ENCODE measurements around the gene MBD3L5. TPM values are rescaled to one million over a fixed set of nuclear protein-coding genes. Genes with fewer than 3 reads are reported as not detected.
"Not testable (repeated sequence)": the region's sequence is repeated elsewhere in the genome, so short reads cannot be mapped to it uniquely, and the experiment has no call there.

Gene MBD3L5
- polyA plus RNA-seq, 3 donors: not detected

- not testable (repeated sequence) for DNase-seq
Observed at GRCh38 chr19:7051421-7051820, 21.0 kb downstream of the MBD3L5 start.

- not testable (repeated sequence) for DNase-seq
Observed at GRCh38 chr19:7052896-7053295, 22.5 kb downstream of the MBD3L5 start.

- DNase-seq: not testable (repeated sequence)
Observed at GRCh38 chr19:7054635-7055368, 24.4 kb downstream of the MBD3L5 start.

GRCh38 chr19:7055679-7056078 lies 25.3 kb downstream of the MBD3L5 start:
- not testable (repeated sequence) for DNase-seq

- DNase-seq: not testable (repeated sequence)
Observed at GRCh38 chr19:7056371-7056770, 26.0 kb downstream of the MBD3L5 start.

GRCh38 chr19:7058576-7058975 lies 28.2 kb downstream of the MBD3L5 start, which contains the start of gene MBD3L3:
Gene MBD3L3 (minus strand): TSS chr19:7058676. CDS start chr19:7058605, 71 bp downstream.
- DNase-seq: not testable (repeated sequence)

DNA sequence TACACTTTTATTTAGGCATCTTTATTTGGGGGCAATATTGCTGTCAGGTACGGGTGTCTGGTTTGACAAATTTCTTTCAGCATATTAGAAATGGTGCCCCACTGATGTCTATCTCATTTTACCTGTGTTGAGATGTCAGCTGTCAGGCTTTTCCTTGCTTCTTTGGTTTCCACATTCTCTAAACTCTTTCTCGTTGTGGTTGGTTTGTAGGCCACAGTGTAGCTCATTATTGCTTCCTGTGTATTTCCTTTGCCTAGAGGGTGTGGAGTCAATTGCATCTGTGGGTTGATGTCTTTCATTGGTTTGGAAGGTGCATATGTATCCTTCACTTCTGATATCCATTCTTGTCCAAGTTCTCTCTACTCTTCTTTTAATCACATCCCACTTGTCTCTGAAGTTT lies 29.6 kb downstream of the MBD3L5 start:
- not testable (repeated sequence) for DNase-seq

GRCh38 chr19:7063339-7063738 lies 33.0 kb downstream of the MBD3L5 start:
- DNase-seq: no peak

DNA sequence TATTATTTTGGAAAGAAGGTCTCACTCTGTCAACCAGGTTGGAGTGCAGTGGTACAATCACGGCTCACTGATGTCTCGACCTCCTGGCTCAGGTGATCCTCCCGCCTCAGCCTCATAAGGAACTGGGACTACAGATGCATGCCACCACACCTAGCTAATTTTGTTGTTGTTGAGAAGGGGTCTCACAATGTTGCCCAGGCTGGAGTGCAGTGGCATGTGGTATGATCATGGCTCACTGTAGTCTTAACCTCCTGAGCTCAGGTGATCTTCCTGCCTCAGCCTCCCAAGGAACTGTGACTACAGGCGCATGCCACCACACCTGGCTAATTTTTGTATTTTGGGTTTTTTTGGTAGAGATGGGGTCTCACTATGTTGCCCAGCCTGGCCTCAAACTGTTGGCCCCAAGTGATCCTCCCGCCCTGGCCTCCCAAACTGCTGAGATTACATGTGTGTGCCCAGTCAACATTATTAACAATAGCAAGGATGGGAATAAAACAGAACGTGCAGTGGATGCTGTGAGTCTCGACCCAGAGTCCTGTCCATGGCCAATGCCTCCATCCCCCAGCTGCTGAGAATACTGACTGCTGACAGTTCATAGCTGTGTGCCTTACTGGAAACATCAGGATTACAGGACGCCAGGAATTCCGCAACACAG lies 33.5 kb downstream of the MBD3L5 start:
- no peak for DNase-seq

GRCh38 chr19:7067122-7067521 lies 36.7 kb downstream of the MBD3L5 start:
- DNase-seq: not testable (repeated sequence)

DNA sequence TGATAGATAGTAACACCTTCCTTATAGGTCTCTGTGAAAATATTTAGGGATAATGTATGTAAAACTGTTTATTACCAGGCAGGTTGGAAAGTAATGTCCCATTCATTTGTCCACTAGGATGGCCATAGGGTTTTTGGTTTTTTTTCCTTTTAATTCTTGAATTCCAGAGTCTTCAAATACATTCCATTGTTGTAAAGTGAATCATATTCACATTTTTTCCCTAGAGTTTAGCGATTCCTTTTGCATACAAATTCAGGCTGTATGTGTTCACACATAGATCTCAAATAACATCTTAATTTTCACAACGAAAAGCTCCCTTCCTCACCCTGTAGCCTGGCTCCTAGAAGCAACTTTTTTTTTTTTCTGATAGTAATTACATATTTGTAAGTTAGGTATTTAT lies 37.3 kb downstream of the MBD3L5 start:
- no peak for DNase-seq

DNA sequence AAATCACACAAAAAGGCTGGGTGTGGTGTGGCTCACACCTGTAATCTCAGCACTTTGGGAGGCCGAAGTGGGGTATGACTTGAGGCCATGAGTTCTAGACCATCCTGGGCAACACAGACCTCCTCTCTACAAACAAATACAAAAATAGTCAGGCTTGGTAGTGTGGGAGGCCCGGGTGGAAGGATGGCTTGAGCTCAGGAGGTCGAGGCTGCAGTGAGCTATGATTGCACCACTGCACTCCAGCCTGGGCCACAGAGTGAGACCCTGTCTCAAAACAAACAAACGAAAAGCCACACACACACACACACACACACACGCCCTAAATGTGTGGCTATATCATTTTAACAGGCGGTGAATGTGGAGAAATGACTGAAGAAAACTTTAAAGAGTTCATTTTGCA lies 38.2 kb downstream of the MBD3L5 start:
- DNase-seq: no peak

DNA sequence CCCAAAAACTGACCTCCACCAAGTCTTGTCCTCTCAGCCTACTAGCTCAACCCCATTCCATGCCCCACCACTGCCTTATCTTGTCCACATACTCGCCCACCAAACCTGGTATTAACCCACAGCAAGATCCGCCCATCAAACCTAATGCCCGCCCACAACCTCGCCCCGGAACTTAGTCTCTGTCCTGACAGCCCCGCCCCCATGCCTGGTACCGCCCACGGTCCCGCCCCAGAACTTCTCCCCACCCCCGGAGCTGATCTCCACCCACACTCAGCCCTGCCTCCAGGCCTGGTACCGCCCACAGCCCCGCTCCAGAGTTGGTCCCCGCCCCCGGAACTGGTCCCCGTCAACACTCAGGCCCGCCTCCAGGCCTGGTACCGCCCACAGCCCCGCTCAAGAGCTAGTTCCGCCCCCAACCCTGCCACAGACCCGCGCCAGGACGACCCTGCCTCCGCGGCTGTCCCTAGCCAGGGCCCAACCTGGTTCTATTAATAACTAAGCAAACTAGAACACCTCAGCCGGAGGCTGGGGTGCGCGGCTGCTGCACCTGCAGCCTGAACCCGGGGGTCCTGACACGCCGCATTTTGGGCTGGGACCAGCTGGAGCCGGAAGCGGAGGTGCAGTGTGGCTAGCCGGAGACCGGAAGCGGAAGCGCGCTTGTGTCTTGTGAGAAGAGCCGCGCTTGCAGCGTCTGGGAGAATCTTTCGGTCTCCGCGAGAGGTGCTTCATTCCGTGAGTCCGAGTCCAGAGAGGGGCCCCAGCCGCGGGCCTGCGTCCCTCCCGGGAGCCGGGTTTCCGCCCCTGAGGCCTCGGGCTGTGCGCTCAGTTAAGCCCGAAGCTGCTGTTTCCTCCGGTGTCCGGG lies 38.9 kb downstream of the MBD3L5 start, which contains the start of gene ZNF557:
ZNF557 (plus strand) TSS at position 662 of the 862 bp plus-strand sequence. CDS start 5,372 bp downstream, outside the sequence.
- peak; percentile 97 for DNase-seq

DNA sequence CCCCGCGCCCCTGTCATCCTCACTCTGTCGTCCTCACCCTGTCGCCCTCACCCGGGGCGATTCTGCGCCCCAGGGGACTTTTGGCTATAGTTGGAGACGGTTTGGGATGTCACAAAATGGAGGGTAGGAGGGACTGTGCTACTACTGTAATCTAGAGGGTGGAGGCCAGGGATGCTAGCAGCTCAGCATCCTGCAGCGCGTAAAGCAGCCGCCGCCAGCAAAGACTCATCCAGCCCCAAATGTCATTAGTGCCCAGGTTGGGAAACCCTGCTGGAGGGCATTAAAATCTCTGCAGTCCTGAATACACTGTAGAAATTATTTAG lies 39.5 kb downstream of the MBD3L5 start:
- no peak for DNase-seq

- DNase-seq: no peak
Observed at GRCh38 chr19:7072541-7072940, 42.2 kb downstream of the MBD3L5 start.

DNA sequence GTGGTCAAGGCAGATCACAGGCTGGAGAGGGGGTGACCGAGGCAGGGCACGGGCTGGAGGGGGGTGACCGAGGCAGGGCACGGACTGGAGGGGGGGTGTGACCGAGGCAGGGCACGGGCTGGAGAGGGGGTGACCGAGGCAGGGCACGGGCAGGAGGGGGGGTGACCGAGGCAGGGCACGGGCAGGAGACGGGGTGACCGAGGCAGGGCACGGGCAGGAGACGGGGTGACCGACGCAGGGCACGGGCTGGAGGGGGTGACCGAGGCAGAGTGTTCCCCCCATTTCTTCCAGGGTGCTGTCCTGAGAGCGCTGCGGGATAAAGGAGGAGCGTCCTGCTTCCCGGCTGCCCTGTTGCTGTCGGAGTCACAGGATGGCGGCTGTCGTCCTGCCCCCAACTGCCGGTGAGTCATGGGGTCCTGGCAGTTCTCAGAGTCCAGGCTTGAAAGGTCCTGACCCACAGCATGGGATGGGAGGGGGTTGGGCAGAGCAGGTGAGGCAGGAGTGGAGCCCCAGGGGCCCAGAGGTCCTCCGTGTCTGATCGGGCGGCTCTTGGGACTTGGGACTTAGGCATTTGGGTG lies 44.4 kb downstream of the MBD3L5 start:
- DNase-seq: no peak

DNA sequence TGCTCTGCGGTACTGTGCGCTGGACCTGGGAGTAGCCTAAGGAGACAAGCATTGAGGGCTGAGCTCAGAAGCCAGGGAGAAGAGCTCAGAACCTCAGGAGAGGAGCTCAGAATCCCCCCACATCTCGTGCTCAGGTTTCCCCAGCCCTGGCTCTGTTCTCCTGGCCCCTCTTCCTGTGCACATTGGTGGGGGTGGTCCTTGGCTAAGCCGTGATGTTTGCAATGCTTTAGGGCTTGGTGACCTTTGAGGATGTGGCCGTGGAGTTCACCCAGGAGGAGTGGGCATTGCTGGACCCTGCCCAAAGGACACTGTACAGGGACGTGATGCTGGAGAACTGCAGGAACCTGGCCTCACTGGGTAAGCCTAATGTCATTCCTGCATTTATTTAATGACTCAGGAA lies 45.8 kb downstream of the MBD3L5 start:
- no peak for DNase-seq

DNA sequence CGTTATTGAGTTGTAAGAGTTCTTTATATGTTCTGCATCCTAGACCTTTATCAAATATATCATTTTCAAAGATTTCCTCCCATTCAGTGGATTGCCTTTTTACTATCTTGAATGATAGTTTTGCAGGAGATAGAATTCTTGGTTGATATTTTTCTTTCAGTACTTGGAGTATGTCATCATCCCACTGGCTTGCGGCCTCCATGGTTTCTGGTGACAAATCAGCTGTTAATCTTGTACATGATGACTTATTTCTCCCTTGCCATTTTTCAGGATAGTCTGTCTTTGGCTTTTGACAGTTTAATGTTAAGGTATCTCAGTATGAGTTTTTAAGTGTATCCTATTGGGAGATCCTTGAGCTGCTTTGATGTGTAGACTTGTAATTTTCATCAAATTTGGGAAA lies 47.6 kb downstream of the MBD3L5 start:
- no peak for DNase-seq
